Right renal cortex interstitium (tissue), 3 donors: ENCODE data around the gene PRPS1. TPM values are rescaled to one million over a fixed set of nuclear protein-coding genes. Genes with fewer than 3 reads are reported as not detected.
"Not testable (repeated sequence)": the region's sequence is repeated elsewhere in the genome, so short reads cannot be mapped to it uniquely, and the experiment has no call there.

Experiments used
- DNase-seq, 3 donors: peaks; one replicate each; pipeline ENCODE4 v3.0.0-alpha.2; 2013; ENCODE audit warnings: low read depth in 3 of 3, low spot score in 2 of 3
- polyA plus RNA-seq, 3 donors: library from polyadenylated mRNA; unstranded; fragments of 120-200 nt; gene quantifications; one replicate each; pipeline ENCODE4 v1.2.1, GENCODE V29; 2013; ENCODE audit not compliant: insufficient read length in 3 of 3

Gene PRPS1
- 10 to 100 TPM; 53.3 to 54.3 (median 54.2) TPM for polyA plus RNA-seq

GRCh38 chrX:107627838-107628661 is at the start of gene PRPS1:
Gene PRPS1, plus strand, starts transcription at chrX:107628510. Its CDS starts 119 bp downstream, at chrX:107628629.
- DNase-seq = peak; percentile 76 to 85 (median 76)

GRCh38 chrX:107579956-107580355 is 48.4 kb upstream of the PRPS1 start:
- no peak for DNase-seq

DNA sequence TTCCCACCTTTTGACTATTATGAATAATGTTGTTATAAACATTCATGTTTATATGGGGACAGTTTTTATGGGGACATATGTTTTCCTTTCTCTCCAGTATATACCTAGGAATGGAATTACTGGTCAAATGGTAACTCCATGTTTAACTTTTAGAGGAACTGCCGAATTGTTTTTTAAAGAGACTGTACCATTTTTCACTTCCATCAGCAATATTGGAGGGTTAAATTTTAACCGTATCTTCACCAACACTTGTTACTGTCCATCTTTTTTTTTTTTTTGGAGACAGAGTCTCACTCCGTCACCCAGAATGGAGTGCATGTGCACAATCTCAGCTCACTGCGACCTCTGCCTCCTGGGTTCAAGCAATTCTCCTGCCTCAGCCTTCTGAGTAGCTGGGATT is 46.4 kb upstream of the PRPS1 start:
- DNase-seq = no peak

- DNase-seq = no peak
These were observed 39.1 kb upstream of the PRPS1 start for GRCh38 chrX:107589243-107589642.

DNA sequence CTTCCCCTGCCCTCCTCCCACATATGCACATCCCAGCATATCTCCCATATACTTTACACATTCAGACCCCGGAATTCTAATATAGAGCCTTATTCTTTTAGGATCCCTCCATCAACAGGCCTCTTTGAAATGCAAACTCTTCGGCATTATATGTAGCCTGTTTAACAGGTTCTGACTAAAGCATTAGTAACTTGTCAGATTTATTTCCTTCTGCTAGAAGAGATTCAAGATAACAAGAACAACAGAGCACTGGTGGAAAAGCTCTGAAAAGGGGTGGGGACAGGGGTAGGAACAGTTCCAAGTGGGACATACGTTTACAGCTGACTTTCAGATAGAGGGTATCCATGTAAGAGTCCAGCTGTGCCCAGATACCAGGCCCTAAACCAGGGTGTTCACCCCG is 31.7 kb upstream of the PRPS1 start:
- no peak for DNase-seq

- DNase-seq = no peak
These were observed 31.0 kb upstream of the PRPS1 start for GRCh38 chrX:107597264-107597663.

- no peak for DNase-seq
These were observed 30.5 kb upstream of the PRPS1 start for GRCh38 chrX:107597791-107598190.

- no peak for DNase-seq
These were observed 28.9 kb upstream of the PRPS1 start for GRCh38 chrX:107599450-107599861.

DNA sequence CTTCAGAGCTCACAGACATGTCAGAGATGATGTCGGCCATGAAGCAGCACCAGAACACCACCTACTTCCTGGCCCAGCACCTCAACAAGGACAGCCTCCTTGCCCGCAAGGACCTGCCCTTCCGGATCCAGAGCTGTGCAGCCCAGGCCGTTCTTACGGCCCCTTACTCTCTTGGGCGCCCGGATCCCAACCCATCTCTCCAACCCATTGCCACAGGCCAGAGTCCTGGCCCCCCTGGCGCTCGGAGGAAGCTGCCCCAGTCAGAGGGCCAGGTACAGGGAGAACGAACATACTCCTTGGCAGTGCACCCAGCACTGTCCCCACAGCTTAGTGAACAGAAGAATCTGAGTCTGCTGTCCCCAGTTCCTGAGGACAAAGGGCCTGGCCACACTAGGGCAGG is 27.9 kb upstream of the PRPS1 start:
- DNase-seq = no peak

GRCh38 chrX:107601326-107601725 is 27.0 kb upstream of the PRPS1 start:
- no peak for DNase-seq

- no peak for DNase-seq
These were observed 26.6 kb upstream of the PRPS1 start for GRCh38 chrX:107601759-107602158.

DNA sequence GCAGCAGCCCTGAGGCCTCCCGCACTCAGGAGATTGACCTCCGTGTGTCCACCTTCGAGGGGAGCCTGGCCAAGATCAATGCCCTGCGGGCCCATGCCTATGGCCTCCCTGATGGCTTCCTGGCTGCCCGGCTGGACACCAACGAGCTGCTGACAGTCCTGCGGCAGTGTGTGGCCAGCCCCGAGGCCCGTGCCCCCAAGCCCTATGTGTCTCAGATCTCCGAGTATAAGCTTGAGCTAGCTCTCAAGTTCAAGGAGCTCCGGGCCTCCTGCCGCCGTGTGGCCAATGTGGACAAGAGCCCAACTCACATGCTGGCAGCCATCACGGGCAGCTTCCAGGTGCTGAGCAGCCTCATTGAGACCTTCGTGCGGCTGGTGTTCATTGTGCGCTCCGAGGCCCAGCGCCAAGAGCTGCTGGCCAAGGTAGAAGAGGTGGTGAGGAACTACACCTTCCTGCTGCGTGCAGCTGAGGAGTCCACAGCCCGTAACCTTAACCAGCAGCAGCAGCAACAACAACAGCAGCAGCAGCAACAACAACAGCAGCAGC is 25.5 kb upstream of the PRPS1 start:
- DNase-seq = no peak

GRCh38 chrX:107603429-107604159 is 24.7 kb upstream of the PRPS1 start:
- no peak for DNase-seq

- not testable (repeated sequence) for DNase-seq
These were observed 19.2 kb upstream of the PRPS1 start for GRCh38 chrX:107609061-107609460.

GRCh38 chrX:107610667-107611066 is 17.6 kb upstream of the PRPS1 start:
- no peak for DNase-seq

GRCh38 chrX:107619885-107620322 is 8.4 kb upstream of the PRPS1 start:
- no peak for DNase-seq

DNA sequence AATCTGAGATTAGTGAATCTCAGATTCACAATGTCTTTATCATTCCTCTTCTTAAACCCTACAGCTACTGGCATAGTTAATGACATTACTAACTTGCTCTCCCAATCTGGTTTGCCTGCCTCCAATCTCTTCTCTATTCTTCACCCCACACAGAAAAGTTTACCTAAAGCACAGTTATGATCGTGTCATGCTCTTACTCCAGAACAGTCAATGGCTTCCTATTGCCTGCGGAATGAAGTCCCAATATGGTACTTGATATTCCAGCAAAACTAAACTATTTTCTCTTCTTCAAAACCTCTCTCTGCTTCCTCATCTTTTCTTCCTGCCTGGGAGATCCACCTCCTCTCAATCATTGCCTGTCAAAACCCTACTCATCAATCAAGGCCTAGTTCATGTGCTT is 3.4 kb upstream of the PRPS1 start:
- no peak for DNase-seq

- DNase-seq = no peak
These were observed 2.6 kb upstream of the PRPS1 start for GRCh38 chrX:107625739-107626138.

- DNase-seq = no peak
These were observed 1.8 kb upstream of the PRPS1 start for GRCh38 chrX:107626481-107626880.

DNA sequence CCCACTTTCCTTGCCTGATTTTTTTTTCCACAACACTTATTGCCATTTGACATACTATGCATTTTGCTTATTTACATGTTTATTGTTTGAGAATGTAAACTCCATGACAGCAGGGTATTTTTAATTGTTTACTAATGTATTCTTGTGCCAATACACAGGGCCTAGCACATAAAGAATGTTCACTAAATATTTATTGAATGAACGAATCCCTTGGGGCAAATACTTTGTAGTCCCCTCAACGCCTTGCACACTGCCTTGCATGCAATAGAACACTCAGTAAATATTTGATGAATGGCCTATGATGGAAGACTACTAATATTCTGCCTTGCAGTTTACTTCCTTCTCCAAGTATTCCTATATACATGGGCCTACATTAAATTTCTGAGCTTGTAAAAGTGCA is 1.4 kb upstream of the PRPS1 start:
- no peak for DNase-seq

GRCh38 chrX:107628662-107629539 is 591 bp downstream of the PRPS1 start:
- peak in 1 of 3 donors; percentile 27 for DNase-seq
